ENCODE data around the gene EPHA2. TPM values are rescaled to one million over a fixed set of nuclear protein-coding genes. Genes with fewer than 3 reads are reported as not detected.
A peak's percentile ranks its signal among the peaks of the same experiment; 100 is the strongest.
"Not testable (repeated sequence)": the region's sequence is repeated elsewhere in the genome, so short reads cannot be mapped to it uniquely, and the experiment has no call there.

The EPHA2 gene
- total and polyA plus RNA-seq, 12 donors = 7.8 to 25.1 (median 11.3) TPM

DNA sequence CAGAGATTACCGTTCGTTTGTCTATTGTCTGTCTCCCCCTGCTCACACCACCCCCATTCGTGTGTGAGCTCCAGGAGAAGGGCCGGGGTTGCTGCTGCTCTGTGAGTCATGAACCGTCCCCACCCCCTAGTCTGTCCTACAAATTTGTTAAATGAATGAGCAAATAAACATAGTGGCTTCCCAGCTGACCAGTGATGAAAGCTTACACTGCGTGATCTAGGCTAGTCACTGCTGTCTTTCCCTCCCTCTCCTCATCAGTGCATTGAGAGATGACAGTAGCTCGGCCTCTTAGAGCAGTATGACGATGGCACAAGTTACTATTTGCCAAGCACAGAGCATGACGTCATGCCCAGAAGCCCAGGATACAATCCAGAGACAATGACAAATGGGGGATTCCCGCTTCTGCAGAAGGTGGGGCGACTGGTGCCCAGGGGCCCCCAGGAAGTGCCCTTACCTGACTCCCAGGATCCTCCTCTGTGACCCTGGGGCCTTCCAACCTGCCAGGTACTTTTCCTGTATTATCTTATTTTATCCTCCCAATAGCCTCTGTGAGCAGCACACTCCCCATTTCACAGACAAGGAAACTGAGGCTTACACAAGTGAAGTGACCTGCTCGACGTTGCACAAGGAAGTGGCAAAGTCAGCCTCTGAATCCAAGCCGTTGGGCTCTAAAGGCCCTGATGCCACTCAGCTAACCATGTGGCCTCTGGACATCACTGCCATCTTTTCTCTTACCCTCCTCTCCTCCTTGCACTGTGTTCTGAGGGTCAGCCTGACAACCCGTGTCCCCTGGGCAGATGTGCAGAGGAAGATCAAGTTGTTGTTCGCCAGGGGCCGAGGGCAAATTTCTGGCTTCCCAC is 8.6 kb upstream of the EPHA2 start:
- Histone ChIP-seq H3K27me3 (peaks cover 0 to 28% (median 0%) of the 10 kb centered on the region in 7 donors), H3K4me1 (peaks cover 3 to 29% (median 18%) of the 10 kb centered on the region in 9 donors), H3K36me3 (no peaks in the 10 kb centered on the region), H3K4me3 (no peak overlapping the region), H3K27ac (peak overlapping the region in 3 of 10 donors; percentile 27 to 46 (median 41)), H3K9me3 (no peaks in the 10 kb centered on the region)
- ATAC-seq = peak in 4 of 8 donors; percentile 9 to 44 (median 19)
- WGBS, 2 donors = 58 to 61% methylated on average over 17 of the region's 17 CpGs
- TF ChIP-seq, protein P1, sequence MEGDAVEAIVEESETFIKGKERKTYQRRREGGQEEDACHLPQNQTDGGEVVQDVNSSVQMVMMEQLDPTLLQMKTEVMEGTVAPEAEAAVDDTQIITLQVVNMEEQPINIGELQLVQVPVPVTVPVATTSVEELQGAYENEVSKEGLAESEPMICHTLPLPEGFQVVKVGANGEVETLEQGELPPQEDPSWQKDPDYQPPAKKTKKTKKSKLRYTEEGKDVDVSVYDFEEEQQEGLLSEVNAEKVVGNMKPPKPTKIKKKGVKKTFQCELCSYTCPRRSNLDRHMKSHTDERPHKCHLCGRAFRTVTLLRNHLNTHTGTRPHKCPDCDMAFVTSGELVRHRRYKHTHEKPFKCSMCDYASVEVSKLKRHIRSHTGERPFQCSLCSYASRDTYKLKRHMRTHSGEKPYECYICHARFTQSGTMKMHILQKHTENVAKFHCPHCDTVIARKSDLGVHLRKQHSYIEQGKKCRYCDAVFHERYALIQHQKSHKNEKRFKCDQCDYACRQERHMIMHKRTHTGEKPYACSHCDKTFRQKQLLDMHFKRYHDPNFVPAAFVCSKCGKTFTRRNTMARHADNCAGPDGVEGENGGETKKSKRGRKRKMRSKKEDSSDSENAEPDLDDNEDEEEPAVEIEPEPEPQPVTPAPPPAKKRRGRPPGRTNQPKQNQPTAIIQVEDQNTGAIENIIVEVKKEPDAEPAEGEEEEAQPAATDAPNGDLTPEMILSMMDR (IDR thresholded peaks at IDR 0.05) = no peak
- intact Hi-C loops (cut with DNase I) = no loop called here
- DNase-seq = no peak

DNA sequence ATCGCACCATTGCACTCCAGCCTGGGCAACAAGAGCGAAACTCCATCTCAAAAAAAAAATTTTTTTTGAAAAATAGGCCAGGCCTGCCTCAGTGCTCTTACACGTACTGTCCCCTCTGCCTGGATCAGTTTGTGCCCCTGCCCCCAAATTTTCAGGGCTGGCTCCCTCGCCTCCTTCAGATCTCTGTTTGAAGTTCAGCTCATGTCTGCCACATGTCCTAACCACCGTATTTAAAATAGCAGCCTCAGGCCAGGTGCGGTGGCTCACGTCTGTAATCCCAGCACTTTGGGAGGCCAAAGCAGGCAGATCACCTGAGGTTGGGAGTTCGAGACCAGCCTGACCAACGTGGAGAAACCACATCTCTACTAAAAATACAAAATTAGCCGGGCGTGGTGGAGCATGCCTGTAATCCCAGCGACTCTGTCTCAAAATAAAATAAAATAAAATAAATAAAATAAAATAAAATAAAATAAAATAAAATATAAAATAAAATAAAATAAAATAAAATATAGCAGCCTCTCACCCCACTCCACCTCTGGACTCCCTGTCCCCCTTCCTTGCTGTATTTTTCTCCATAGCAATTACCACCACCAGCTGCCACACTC is 7.8 kb upstream of the EPHA2 start:
- ATAC-seq; H3K36me3 ChIP-seq; DNase-seq; H3K4me3 ChIP-seq; H3K9me3 ChIP-seq; H3K27ac ChIP-seq; intact Hi-C loops (cut with DNase I): not testable (repeated sequence)
- 94 to 98% methylated on average over 12 of the region's 12 CpGs for WGBS, 2 donors
- Histone ChIP-seq H3K27me3 (peaks cover 0 to 28% (median 0%) of the 10 kb centered on the region in 7 donors), H3K4me1 (peaks cover 3 to 29% (median 18%) of the 10 kb centered on the region in 9 donors)

GRCh38 chr1:16162163-16162822 is 6.4 kb upstream of the EPHA2 start:
- Histone ChIP-seq H3K4me3 (peak overlapping the region in 1 of 10 donors; percentile 3), H3K36me3 (no peaks in the 10 kb centered on the region), H3K9me3 (no peaks in the 10 kb centered on the region), H3K27me3 (peaks cover 0 to 18% (median 0%) of the 10 kb centered on the region in 7 donors), H3K27ac (no peak overlapping the region), H3K4me1 (peaks cover 0 to 24% (median 9%) of the 10 kb centered on the region in 9 donors)
- ATAC-seq (no peak), DNase-seq (no peak)
- WGBS, 2 donors = 64 to 65% methylated on average over 32 of the region's 32 CpGs
- intact Hi-C loops (cut with DNase I) = no loop called here
- TF ChIP-seq, protein P1 (IDR thresholded peaks at IDR 0.05) = no peak

GRCh38 chr1:16161717-16162116 is 5.8 kb upstream of the EPHA2 start:
- H3K27me3 ChIP-seq = peaks cover 0 to 14% (median 0%) of the 10 kb centered on the region in 7 donors

More at GRCh38 chr1:16161717-16162116, 5.8 kb upstream of the EPHA2 start:
- intact Hi-C loops (cut with DNase I) = no loop called here
- TF ChIP-seq, protein P1 (IDR thresholded peaks at IDR 0.05) = no peak
- H3K9me3 ChIP-seq = no peaks in the 10 kb centered on the region
- H3K4me3 ChIP-seq = no peak overlapping the region
- H3K36me3 ChIP-seq = no peaks in the 10 kb centered on the region
- ATAC-seq = no peak
- WGBS, 2 donors = 85 to 95% methylated on average over 5 of the region's 5 CpGs
- H3K4me1 ChIP-seq = peaks cover 0 to 27% (median 11%) of the 10 kb centered on the region in 9 donors
- DNase-seq = no peak
- H3K27ac ChIP-seq = no peak overlapping the region

Data from heart right ventricle (tissue), 16 donors.